Activated naive CD4-positive, alpha-beta T cell treated with anti-CD3 and anti-CD28 coated beads, Interleukin-2, amount 10 ng/mL, durations not matched to agents 7 days and 5 days (primary cell): ENCODE results near the gene TULP1.

ENCODE experiments used
- CTCF ChIA-PET: fragments of 350-600 bp; sonication (Branson Sonifier 250); formaldehyde crosslinking; loops from one replicate; lab custom pipeline; 2021; ENCODE audit warnings: antibody characterized with exemption; lab: Charles Lee
- DNase-seq: peaks from one replicate; pipeline ENCODE4 v3.0.0-alpha.2; 2020
- H3K27ac Mint-ChIP-seq: one replicate; pipeline ENCODE4 v1.8.0; 2021; ENCODE audit warnings: mild to moderate bottlenecking, moderate library complexity, mixed read lengths
- H3K27me3 Mint-ChIP-seq: one replicate; pipeline ENCODE4 v1.8.0; 2021; ENCODE audit warnings: mild to moderate bottlenecking, mixed read lengths
- H3K36me3 Mint-ChIP-seq: one replicate; pipeline ENCODE4 v1.8.0; 2021; ENCODE audit warnings: mixed read lengths
- H3K4me1 Mint-ChIP-seq: one replicate; pipeline ENCODE4 v1.8.0; 2021; ENCODE audit warnings: mixed read lengths
- H3K4me3 Mint-ChIP-seq: one replicate; pipeline ENCODE4 v1.8.0; 2021; ENCODE audit warnings: mild to moderate bottlenecking, moderate library complexity, mixed read lengths
- H3K9me3 Mint-ChIP-seq: one replicate; pipeline ENCODE4 v1.8.0; 2021; ENCODE audit warnings: mixed read lengths

TULP1 gene

DNA sequence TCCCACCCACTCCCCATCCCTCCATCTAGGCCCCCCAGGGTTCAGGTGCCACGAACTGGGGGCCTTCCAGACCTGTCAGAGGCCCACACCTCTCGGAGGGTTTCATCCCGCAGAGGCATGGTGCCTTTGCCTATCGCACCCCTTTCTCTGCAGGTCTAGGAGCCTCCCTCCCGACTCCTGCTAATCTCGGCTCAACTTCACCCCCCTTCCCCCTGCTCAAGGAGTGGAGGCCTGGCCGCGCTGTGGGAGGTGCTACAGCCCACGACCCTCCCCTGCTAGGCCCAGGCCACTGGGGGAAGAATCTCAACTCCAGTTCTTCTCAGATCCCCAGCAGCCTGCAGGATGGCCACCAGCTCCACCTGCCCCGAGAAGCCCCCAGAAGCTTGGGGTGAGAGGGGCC, at the start of gene TULP1:
TSS of gene TULP1 (minus strand) at position 157 of the 400 bp plus-strand sequence. CDS start at position 119, 38 bp downstream.
- no peak for DNase-seq
- Mint-ChIP-seq H3K4me1 (no peaks in the 10 kb centered on the region), H3K27me3 (peaks cover 65% of the 10 kb centered on the region), H3K4me3 (no peak within 1 kb of the TSS), H3K9me3 (no peaks in the 10 kb centered on the region), H3K27ac (no peak within 1 kb of the TSS), H3K36me3 (no peaks in the 10 kb centered on the region)
- CTCF ChIA-PET: no interaction called here

DNA sequence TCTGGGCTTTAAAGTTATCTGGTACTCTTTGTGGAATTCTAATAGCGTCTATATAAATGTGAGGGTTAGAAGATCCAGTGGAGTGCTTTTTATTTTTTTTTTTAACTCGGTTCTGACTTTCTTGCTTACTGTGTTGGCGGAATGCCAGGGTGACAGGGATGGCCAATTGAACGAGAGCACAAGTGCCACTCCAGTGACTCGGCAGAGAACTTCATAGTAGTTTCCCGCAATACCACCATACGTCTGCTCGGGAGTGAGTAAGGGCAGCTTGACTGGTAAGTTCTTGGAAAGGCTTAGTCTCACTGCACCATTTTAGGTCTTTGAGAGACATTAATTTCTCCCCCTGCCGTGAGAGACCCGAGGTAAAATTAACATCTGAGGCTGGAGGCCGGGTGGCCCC, 49.4 kb upstream of the TULP1 start:
- CTCF ChIA-PET: interaction anchor here (1.7 kb wide), 2 partner anchors 8 to 175 kb away, joined by 4 to 5 read pairs; partner anchors contain the start of gene ARMC12
- Mint-ChIP-seq H3K4me1 (no peaks in the 10 kb centered on the region), H3K36me3 (no peaks in the 10 kb centered on the region), H3K27ac (no peak overlapping the region), H3K4me3 (no peak overlapping the region), H3K27me3 (peaks cover 46% of the 10 kb centered on the region), H3K9me3 (no peaks in the 10 kb centered on the region)
- no peak for DNase-seq

DNA sequence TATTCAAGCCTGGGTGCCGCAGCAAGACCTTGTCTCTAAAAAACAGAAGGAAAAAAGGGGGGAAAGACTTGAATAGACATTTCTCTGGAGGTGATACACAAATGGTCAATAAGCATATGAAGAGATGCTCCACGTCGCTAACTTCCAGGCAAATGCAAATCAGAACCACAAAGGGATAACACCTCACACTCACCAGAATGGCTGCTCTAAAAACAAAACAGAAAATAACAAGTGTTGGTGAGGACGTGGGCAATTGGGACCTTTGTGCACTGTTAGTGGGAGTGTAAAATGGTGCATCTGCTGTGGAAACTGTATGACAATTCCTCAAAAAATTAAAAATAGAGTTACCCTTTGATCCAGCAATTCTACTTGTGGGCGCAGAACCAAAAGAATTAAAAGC, 48.4 kb upstream of the TULP1 start:
- H3K36me3 Mint-ChIP-seq: no peaks in the 10 kb centered on the region
- H3K4me3 Mint-ChIP-seq: no peak overlapping the region
- DNase-seq: no peak
- CTCF ChIA-PET: interaction anchor here (0.8 to 1.8 kb wide), 2 partner anchors 9 to 39 kb away, joined by 3 to 11 read pairs; no protein-coding TSS in a partner anchor
- H3K4me1 Mint-ChIP-seq: no peaks in the 10 kb centered on the region
- H3K27me3 Mint-ChIP-seq: peaks cover 43% of the 10 kb centered on the region
- no peak overlapping the region for H3K27ac Mint-ChIP-seq
- H3K9me3 Mint-ChIP-seq: no peaks in the 10 kb centered on the region

DNA sequence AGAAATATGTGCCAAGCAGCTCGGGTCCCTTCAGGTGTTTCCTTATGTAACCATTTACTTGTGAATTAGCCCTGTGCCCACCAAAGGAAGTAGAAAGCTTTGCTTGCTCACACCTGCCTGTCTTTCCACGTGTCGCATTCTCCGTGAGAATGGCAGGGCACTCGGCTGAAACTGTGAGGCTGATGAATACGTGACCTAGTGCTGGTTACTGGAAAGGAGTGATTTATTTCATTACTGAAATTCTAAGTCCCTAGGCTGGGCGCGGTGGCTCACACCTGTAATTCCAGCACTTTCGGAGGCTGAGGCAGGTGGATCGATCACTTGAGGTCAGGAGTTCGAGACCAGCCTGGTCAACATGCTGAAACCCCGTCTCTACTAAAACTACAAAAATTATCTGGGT, 45.9 kb upstream of the TULP1 start:
- DNase-seq: no peak
- H3K4me3 Mint-ChIP-seq: no peak overlapping the region
- no peaks in the 10 kb centered on the region for H3K9me3 Mint-ChIP-seq
- H3K27ac Mint-ChIP-seq: no peak overlapping the region
- CTCF ChIA-PET: no interaction called here
- H3K36me3 Mint-ChIP-seq: no peaks in the 10 kb centered on the region
- H3K4me1 Mint-ChIP-seq: no peaks in the 10 kb centered on the region
- peaks cover 36% of the 10 kb centered on the region for H3K27me3 Mint-ChIP-seq

DNA sequence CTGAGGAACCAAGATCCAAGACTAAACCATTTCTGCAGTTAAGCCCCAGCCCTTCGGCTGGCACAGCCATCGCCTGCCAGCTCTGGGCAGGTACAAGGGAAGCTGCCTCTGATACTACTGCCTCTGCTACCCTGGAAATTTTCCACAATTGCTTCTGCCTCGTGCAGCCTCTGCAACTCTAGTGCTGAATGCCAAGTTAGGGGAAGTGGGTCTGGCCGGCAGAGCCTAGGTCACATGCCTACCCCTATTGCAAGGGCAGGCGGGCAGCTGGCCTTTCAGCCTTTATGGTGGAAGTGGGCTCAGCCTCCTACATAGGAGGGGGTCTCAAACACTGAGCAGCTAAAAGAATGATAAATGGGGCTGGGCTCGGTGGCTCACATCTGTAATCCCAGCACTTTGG, 44.5 kb upstream of the TULP1 start:
- Mint-ChIP-seq H3K9me3 (no peaks in the 10 kb centered on the region), H3K4me1 (no peaks in the 10 kb centered on the region), H3K27me3 (peaks cover 33% of the 10 kb centered on the region), H3K27ac (no peak overlapping the region), H3K4me3 (no peak overlapping the region), H3K36me3 (no peaks in the 10 kb centered on the region)
- DNase-seq: no peak
- CTCF ChIA-PET: no interaction called here

DNA sequence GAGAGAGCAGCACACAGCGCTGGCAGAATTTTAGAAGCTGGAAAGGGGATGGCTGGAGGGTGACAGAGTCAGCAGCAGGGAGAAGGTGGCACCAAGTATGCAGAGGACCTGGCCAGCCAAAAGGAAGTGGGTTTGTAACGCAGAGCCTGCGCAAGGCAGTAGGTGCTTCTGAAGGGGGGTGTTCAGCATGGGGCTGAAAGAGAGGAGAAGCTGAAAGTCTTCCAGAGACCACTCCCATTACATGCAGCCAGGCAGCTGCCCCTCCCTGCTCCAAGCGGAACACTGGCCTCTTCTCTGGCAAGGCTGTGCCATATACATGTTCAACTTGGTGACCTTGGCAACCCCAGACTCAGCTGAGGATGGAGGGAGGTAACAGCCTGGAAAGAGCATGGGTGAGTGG, 42.1 kb upstream of the TULP1 start:
- no peak for DNase-seq
- Mint-ChIP-seq H3K4me1 (no peaks in the 10 kb centered on the region), H3K27me3 (peaks cover 43% of the 10 kb centered on the region), H3K27ac (no peak overlapping the region), H3K9me3 (peaks cover 5% of the 10 kb centered on the region), H3K4me3 (no peak overlapping the region), H3K36me3 (peaks cover 4% of the 10 kb centered on the region)
- CTCF ChIA-PET: interaction anchor here (1.2 to 2.3 kb wide), 3 partner anchors 14 to 183 kb away, joined by 4 to 8 read pairs (median 4); partner anchors contain the start of gene ARMC12

DNA sequence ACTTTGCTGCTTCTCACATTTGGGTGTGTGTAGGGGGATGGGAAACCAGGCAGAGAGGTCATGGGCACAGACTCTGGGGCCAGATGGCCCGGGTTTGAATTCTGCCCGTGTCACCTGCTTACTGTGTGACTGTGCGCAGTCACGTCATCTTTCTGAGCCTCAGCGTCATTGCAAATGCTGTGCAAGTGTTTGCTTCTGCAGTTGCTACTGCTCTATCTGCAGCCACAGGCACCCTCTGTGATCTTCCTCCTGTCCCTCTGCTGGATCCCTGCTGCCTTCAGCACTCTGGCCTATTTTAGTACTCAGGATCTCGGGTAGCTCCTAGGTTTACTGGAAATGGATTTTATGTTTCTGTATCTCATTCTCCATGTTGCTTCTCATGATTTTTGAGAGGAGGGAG, 40.6 kb upstream of the TULP1 start:
- CTCF ChIA-PET: interaction anchor here (0.7 to 2.3 kb wide), 12 partner anchors 9 to 257 kb away, joined by 3 to 8 read pairs (median 4); partner anchors contain the start of gene ARMC12
- peaks cover 7% of the 10 kb centered on the region for H3K9me3 Mint-ChIP-seq

DNA sequence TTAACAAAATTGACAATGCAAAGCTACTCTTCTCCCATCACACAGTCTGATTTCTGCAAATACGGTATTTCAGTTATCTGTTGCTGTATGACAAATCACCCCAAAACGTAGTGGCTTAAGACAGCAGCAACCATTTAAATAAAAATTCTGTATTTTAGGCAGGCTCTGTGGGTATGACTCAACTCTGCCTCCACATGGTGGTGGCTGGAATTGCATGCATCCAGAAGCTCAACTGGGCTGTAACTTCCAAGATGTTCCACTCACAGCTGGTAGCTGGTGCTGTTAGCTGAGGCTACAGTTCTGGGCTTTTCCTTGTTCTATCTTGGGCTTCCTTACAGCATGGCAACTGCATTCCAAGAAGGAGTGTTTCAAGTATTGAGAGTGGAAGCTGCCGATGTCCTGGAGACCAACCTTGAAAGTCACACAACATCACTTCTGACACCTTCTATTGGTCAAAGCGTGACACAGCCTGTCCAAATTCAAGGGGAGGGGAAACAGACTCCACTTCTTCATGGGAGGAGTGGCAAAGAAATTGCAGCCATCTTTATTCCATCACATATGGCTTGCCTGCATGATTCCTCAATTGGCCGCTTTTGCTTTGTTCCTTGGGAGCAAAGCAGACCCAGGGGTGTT, 39.7 kb upstream of the TULP1 start:
- Mint-ChIP-seq H3K9me3 (peaks cover 7% of the 10 kb centered on the region), H3K36me3 (peaks cover 6% of the 10 kb centered on the region), H3K27ac (no peak overlapping the region), H3K4me3 (no peak overlapping the region), H3K27me3 (peaks cover 50% of the 10 kb centered on the region), H3K4me1 (no peaks in the 10 kb centered on the region)
- CTCF ChIA-PET: interaction anchor here (0.6 to 1.9 kb wide), 24 partner anchors 8 to 259 kb away, joined by 3 to 17 read pairs (median 4); partner anchors contain the start of gene ARMC12
- peak; percentile 80 for DNase-seq

More for the DNA sequence above, 40.6 kb upstream of the TULP1 start:
- Mint-ChIP-seq H3K27me3 (peaks cover 46% of the 10 kb centered on the region), H3K4me3 (no peak overlapping the region), H3K4me1 (no peaks in the 10 kb centered on the region), H3K27ac (no peak overlapping the region), H3K36me3 (peaks cover 6% of the 10 kb centered on the region)
- no peak for DNase-seq

DNA sequence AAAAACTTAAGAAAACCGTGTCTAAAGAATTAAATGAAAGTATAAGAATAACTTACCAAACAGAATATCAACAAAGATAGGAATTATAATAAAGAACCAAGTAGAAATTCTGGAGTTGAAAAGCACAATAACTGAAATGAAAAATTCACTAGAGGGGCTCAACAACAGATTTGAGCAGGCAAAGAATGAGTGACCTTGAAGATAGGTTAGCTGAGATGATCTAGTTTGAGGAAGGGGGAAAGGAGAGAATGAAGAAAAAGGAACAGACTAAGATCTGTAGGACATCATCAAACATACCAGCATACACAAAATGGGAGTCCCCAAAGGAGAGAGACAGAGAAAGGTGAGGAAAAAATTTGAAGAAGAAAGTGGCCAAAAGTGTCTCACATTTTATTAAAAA, 37.7 kb upstream of the TULP1 start:
- peaks cover 7% of the 10 kb centered on the region for H3K9me3 Mint-ChIP-seq
- peaks cover 46% of the 10 kb centered on the region for H3K27me3 Mint-ChIP-seq
- no peak overlapping the region for H3K27ac Mint-ChIP-seq
- CTCF ChIA-PET: interaction anchor here (0.9 to 1.3 kb wide), 2 partner anchors 28 to 41 kb away, joined by 4 to 5 read pairs; no protein-coding TSS in a partner anchor
- H3K4me3 Mint-ChIP-seq: no peak overlapping the region
- no peak for DNase-seq
- no peaks in the 10 kb centered on the region for H3K4me1 Mint-ChIP-seq
- peaks cover 6% of the 10 kb centered on the region for H3K36me3 Mint-ChIP-seq

DNA sequence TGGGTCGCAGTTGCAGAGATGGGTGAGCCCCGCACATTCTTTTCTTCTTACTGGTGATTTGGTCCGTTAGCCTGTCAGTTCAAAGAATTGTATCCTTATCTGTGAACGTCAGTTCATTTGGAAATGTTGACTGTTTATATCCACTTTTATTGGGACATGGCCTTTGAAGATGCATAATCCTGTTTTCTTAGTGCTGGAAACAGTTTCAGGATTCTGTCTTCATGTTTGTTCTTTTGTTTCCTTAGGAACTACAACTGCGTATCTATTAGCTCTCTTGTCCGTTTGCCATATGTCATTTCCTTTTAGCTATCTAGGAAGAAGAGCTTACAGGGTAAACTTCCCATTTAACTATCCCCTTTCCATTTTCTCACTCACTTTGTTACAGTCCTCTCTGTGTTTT, 35.0 kb upstream of the TULP1 start:
- peaks cover 7% of the 10 kb centered on the region for H3K9me3 Mint-ChIP-seq
- no peak for DNase-seq
- no peak overlapping the region for H3K4me3 Mint-ChIP-seq
- peaks cover 42% of the 10 kb centered on the region for H3K27me3 Mint-ChIP-seq
- H3K27ac Mint-ChIP-seq: no peak overlapping the region
- H3K4me1 Mint-ChIP-seq: peaks cover 4% of the 10 kb centered on the region
- CTCF ChIA-PET: interaction anchor here (1.0 to 1.3 kb wide), 2 partner anchors 24 to 189 kb away, joined by 3 read pairs; no protein-coding TSS in a partner anchor
- H3K36me3 Mint-ChIP-seq: peaks cover 6% of the 10 kb centered on the region

DNA sequence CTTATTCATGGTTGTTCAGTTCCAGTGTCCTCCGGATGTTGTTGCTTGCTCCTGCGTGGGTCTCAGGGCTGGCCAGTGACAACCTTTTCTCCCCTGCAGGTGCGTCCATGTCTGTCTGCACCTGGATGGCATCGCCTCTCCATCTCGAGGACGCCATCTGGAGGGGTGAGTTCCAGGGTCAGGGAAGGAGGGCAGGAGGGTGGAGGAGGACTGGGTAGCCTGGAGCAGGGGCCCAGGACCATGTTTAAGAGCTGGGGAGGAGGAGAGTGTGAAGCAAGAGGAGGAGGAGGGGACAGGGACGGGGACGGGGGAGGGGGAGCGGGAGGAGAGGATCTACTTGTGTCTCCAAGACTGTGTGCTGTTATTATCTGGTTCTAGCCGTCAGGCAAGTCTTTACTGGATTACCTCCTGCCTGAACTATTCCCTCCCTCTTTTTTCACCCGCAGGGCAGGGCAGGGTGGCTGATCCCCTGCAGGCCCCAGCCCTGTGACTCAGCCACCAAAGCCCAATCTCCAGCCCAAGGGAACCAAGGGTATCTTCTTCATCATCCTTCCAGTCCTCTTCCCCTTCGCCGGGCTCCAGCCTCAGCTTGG, 32.2 kb upstream of the TULP1 start:
- CTCF ChIA-PET: interaction anchor here (1.0 to 1.3 kb wide), 2 partner anchors 9 to 34 kb away, joined by 3 read pairs; no protein-coding TSS in a partner anchor
- Mint-ChIP-seq H3K36me3 (peaks cover 2% of the 10 kb centered on the region), H3K27ac (no peak overlapping the region), H3K4me3 (no peak overlapping the region), H3K9me3 (peaks cover 2% of the 10 kb centered on the region), H3K27me3 (peaks cover 22% of the 10 kb centered on the region), H3K4me1 (peaks cover 4% of the 10 kb centered on the region)
- DNase-seq: no peak

DNA sequence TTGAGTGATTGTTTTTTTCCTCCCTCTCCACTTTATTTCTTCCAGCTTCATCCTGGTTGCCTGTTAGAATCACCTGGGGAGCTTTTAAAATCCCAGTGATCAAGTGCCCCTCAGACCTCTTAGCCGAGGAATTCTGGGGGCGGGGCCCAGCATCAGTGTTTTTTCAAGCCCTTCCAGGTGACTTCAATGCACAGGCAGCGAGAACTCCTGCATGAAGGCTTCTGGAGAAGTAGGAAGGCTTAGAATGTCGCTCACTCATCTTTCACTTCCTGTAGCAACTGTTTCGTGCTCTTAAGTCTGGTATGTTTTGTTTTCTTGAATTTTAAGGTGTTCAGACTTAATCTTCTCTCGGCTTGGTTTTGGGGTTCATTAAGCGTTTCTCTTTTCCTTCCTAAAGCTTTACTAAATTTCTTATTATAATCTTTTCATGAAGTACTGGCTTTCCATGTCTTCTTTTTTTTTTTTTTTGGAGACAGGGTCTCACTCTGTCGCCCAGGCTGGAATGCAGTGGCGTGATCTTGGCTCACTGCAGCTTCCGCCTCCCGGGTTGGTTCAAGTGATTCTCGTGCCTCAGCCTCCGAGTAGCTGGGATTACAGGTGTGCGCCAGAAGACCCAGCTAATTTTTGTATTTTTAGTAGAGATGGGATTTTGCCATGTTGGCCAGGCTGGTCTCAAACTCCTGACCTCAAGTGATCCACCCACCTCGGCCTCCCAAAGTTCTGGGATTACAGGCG, 30.9 kb upstream of the TULP1 start:
- DNase-seq: no peak
- CTCF ChIA-PET: interaction anchor here (1.0 to 1.6 kb wide), 3 partner anchors 8 to 20 kb away, joined by 3 to 7 read pairs (median 3); no protein-coding TSS in a partner anchor
- H3K27me3 Mint-ChIP-seq: peaks cover 19% of the 10 kb centered on the region
- H3K4me3 Mint-ChIP-seq: no peak overlapping the region
- no peaks in the 10 kb centered on the region for H3K9me3 Mint-ChIP-seq
- no peak overlapping the region for H3K27ac Mint-ChIP-seq
- peaks cover 4% of the 10 kb centered on the region for H3K4me1 Mint-ChIP-seq
- H3K36me3 Mint-ChIP-seq: no peaks in the 10 kb centered on the region

DNA sequence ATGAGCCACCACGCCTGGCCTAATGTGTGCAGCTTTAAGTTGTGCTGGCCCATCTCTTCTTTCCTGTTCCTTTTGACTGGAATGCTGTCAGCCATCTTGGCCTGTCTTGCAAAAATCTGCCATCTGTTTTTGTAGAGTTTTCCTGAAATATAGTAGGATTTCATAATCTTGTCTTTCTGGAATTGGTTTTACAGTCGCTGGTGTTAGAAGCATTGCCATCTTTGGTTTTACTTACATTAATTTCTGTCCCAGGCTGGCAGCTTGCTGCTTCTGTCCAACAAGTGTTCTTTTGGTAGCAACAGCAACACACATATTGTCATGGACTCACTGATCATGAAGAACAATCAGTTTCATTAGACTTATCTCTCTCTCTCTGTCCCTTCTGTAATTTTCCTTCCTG, 29.1 kb upstream of the TULP1 start:
- Mint-ChIP-seq H3K36me3 (no peaks in the 10 kb centered on the region), H3K4me3 (no peak overlapping the region), H3K27me3 (peaks cover 19% of the 10 kb centered on the region), H3K27ac (no peak overlapping the region), H3K9me3 (no peaks in the 10 kb centered on the region), H3K4me1 (peaks cover 4% of the 10 kb centered on the region)
- no peak for DNase-seq
- CTCF ChIA-PET: interaction anchor here (0.5 to 2.6 kb wide), 2 partner anchors 19 to 211 kb away, joined by 3 to 10 read pairs; no protein-coding TSS in a partner anchor

DNA sequence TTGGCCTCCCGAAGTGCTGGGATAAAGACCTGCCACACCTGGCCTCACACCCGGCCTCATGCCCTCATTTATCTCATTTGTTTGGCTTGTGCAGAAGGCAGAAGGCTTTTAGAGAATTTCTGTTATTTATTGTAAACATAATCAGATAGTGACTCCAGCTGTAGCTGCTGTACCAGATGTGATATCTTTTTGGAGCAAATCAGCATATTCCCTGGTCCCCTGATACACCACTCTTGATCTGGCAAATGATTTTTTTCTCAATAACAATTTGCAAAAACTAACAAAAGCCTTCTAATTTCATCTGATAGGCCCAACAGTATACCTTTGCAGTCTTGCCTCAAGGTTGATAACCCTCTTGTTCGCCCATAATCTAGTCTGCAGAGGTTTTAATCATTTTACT, 26.5 kb upstream of the TULP1 start:
- H3K4me3 Mint-ChIP-seq: no peak overlapping the region
- no peak overlapping the region for H3K27ac Mint-ChIP-seq
- H3K4me1 Mint-ChIP-seq: peaks cover 7% of the 10 kb centered on the region
- H3K36me3 Mint-ChIP-seq: no peaks in the 10 kb centered on the region
- H3K9me3 Mint-ChIP-seq: no peaks in the 10 kb centered on the region
- DNase-seq: no peak
- CTCF ChIA-PET: interaction anchor here (1.4 to 1.9 kb wide), 3 partner anchors 12 to 30 kb away, joined by 4 to 6 read pairs (median 4); no protein-coding TSS in a partner anchor
- H3K27me3 Mint-ChIP-seq: peaks cover 29% of the 10 kb centered on the region
